ENCODE measurements around the gene COL4A4.

- TF ChIP-seq POLR2A (IDR thresholded peaks at IDR 0.05) (no peak), CTCF (IDR thresholded peaks at IDR 0.05) (no peak)
Observed at GRCh38 chr2:227154986-227155774, 8.8 kb downstream of the COL4A4 start.

All from prostate gland (tissue), 2 donors.